ENCODE measurements around the gene CNPY1. TPM values are rescaled to one million over a fixed set of nuclear protein-coding genes. Genes with fewer than 3 reads are reported as not detected.

CNPY1 gene
- total RNA-seq, 1 experiment from 2014 or later, result not detected

DNA sequence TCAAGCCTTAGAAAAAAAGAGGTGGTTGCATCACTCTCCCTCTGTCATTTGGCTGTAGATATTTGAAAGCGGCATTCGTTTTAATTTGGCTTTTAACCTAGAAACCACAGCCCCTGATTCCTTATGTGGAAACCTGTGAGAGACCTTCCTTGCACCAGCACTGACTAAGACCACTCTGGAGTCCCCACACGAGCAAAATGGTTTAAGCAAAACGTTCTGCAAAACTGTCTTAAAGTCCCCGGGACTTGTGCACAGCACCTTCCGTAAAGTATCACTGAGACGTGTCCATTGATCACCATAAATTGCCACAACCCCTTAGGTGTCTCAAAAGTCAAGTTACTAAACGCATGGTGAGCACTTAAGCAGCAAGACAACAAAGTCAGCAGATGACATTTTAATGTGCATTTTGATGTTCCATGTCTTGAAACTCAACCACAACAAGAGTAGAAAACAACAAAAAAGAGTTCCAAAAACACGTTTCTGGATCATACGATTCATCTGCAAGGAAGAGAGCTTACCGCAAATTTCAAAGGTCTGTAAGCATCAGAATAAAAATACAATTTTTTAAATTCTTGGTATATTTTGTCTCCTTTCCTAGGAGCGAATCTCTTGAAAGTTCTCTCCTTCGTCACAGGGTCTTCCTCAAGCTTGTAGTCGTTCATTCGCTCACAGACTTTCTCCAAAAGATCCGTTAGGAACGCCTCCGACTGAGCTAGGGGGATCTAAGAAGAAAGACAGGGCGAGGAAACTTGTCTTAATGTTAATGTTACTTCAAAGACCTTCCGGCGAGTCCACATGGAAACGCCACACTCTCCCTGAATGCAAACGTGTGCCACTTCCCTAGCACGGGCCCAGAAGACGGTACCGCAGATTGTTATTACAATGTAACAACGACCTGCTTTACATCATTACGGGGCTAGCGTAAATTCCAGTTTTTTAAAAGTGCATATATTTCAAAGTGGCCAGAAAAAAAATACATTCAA, 37.7 kb downstream of the CNPY1 start:
- no peak overlapping the region for H3K4me2 ChIP-seq (ENCODE audit: low read depth, low read length, poor library complexity, severe bottlenecking)
- H3K27ac ChIP-seq (ENCODE audit: low read length), result no peak overlapping the region
- H3K79me2 ChIP-seq (ENCODE audit: low read length), result no peaks in the 10 kb centered on the region
- no peaks in the 10 kb centered on the region for H3K9me2 ChIP-seq (replicated peaks; ENCODE audit: insufficient read depth, low read length)
- no peaks in the 10 kb centered on the region for H3K4me1 ChIP-seq (ENCODE audit: low read length)
- no peak for DNase-seq
- no peaks in the 10 kb centered on the region for H4K20me1 ChIP-seq (ENCODE audit: insufficient read depth, low read depth, low read length)
- no peaks in the 10 kb centered on the region for H3K27me3 ChIP-seq (ENCODE audit: low read length)
- H2AFZ ChIP-seq (ENCODE audit: low read length), result no peak overlapping the region
- H3K4me3 ChIP-seq (ENCODE audit: low read length), result no peak overlapping the region
- H3K9me3 ChIP-seq (ENCODE audit: low read length), result no peaks in the 10 kb centered on the region
- H3K36me3 ChIP-seq (ENCODE audit: insufficient read depth, low read length), result no peaks in the 10 kb centered on the region
- H3K9ac ChIP-seq (ENCODE audit: low read length), result no peak overlapping the region

DNA sequence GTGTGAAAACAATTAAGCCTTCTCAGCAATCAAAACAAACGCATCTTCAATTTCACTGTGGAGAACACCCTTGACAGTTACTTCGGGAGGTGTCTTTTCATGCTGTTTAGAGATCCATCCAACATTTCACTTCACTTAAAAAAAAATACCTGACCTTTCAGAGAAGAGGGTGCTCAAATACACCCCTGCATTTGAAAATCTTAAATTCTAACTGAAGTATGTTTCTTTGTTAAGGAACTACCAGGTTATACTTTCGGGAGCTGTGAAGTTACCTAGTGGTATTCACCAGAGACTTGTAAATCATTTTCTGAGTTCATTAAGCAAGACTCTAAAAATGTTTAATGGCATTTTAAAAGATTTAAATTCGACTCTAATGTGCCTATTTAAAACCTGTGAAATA, 38.8 kb downstream of the CNPY1 start:
- H4K20me1 ChIP-seq (ENCODE audit: insufficient read depth, low read depth, low read length), result no peaks in the 10 kb centered on the region

DNA sequence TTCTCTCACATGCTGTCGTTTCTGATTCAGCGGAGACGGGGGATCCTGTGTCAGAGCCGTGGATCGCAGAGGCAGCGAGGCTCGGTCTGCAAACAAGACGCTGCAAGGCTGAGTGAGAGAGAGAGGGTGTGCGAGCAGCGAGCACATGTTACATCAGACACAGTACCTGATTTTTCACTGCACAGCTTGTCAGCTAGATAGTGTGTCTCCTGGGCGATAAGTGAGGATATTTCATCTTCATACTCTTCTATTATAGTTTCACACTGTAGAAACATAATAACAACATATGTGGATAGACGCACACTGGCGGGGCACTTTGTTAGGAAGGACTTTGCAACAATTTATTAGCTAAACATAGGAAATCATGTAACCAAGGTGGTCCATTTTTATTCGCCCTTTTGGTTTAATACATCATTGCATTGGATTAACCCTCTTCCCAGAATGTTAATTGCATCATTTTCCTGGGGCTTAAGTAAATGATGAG, 39.5 kb downstream of the CNPY1 start:
- Histone ChIP-seq H4K20me1 (ENCODE audit: insufficient read depth, low read depth, low read length) (no peaks in the 10 kb centered on the region), H3K4me2 (ENCODE audit: low read depth, low read length, poor library complexity, severe bottlenecking) (no peak overlapping the region), H3K9ac (ENCODE audit: low read length) (no peak overlapping the region), H3K4me3 (ENCODE audit: low read length) (no peak overlapping the region), H3K36me3 (ENCODE audit: insufficient read depth, low read length) (no peaks in the 10 kb centered on the region), H3K9me2 (replicated peaks; ENCODE audit: insufficient read depth, low read length) (no peaks in the 10 kb centered on the region), H3K9me3 (ENCODE audit: low read length) (no peaks in the 10 kb centered on the region), H3K27me3 (ENCODE audit: low read length) (no peaks in the 10 kb centered on the region), H3K27ac (ENCODE audit: low read length) (no peak overlapping the region), H3K4me1 (ENCODE audit: low read length) (no peaks in the 10 kb centered on the region), H2AFZ (ENCODE audit: low read length) (no peak overlapping the region), H3K79me2 (ENCODE audit: low read length) (no peaks in the 10 kb centered on the region)
- no peak for DNase-seq

More for the DNA sequence above, 38.8 kb downstream of the CNPY1 start:
- H3K27ac ChIP-seq (ENCODE audit: low read length), result no peak overlapping the region
- no peaks in the 10 kb centered on the region for H3K79me2 ChIP-seq (ENCODE audit: low read length)
- H3K9me3 ChIP-seq (ENCODE audit: low read length), result no peaks in the 10 kb centered on the region
- H3K9ac ChIP-seq (ENCODE audit: low read length), result no peak overlapping the region
- H3K4me1 ChIP-seq (ENCODE audit: low read length), result no peaks in the 10 kb centered on the region
- no peak overlapping the region for H2AFZ ChIP-seq (ENCODE audit: low read length)
- H3K4me3 ChIP-seq (ENCODE audit: low read length), result no peak overlapping the region
- H3K4me2 ChIP-seq (ENCODE audit: low read depth, low read length, poor library complexity, severe bottlenecking), result no peak overlapping the region
- no peaks in the 10 kb centered on the region for H3K27me3 ChIP-seq (ENCODE audit: low read length)
- no peaks in the 10 kb centered on the region for H3K9me2 ChIP-seq (replicated peaks; ENCODE audit: insufficient read depth, low read length)
- H3K36me3 ChIP-seq (ENCODE audit: insufficient read depth, low read length), result no peaks in the 10 kb centered on the region
- DNase-seq, result no peak

DNA sequence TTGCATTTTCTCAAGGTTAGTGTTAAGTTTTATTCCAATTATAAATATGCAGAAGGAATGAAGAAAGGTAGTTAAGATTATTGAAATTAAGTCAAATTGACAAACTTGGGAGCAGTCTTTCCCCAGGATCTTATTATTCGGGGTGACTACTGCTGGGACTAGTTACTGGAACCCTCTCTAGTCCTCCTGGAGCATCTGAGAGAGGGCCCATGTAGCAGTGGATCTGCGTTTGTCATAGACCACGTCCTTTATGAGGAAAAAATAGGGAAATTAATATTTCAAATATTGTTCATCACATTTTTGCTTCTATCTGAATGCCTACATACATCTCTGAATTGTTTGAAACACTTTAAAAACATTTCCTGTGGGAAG, 41.0 kb downstream of the CNPY1 start:
- Histone ChIP-seq H3K79me2 (ENCODE audit: low read length) (no peaks in the 10 kb centered on the region), H3K36me3 (ENCODE audit: insufficient read depth, low read length) (no peaks in the 10 kb centered on the region), H3K9ac (ENCODE audit: low read length) (no peak overlapping the region), H3K4me3 (ENCODE audit: low read length) (no peak overlapping the region), H2AFZ (ENCODE audit: low read length) (no peak overlapping the region), H3K27me3 (ENCODE audit: low read length) (no peaks in the 10 kb centered on the region), H3K4me2 (ENCODE audit: low read depth, low read length, poor library complexity, severe bottlenecking) (no peak overlapping the region), H3K9me3 (ENCODE audit: low read length) (no peaks in the 10 kb centered on the region), H3K27ac (ENCODE audit: low read length) (no peak overlapping the region), H3K9me2 (replicated peaks; ENCODE audit: insufficient read depth, low read length) (no peaks in the 10 kb centered on the region), H4K20me1 (ENCODE audit: insufficient read depth, low read depth, low read length) (no peaks in the 10 kb centered on the region), H3K4me1 (ENCODE audit: low read length) (no peaks in the 10 kb centered on the region)
- DNase-seq, result no peak

DNA sequence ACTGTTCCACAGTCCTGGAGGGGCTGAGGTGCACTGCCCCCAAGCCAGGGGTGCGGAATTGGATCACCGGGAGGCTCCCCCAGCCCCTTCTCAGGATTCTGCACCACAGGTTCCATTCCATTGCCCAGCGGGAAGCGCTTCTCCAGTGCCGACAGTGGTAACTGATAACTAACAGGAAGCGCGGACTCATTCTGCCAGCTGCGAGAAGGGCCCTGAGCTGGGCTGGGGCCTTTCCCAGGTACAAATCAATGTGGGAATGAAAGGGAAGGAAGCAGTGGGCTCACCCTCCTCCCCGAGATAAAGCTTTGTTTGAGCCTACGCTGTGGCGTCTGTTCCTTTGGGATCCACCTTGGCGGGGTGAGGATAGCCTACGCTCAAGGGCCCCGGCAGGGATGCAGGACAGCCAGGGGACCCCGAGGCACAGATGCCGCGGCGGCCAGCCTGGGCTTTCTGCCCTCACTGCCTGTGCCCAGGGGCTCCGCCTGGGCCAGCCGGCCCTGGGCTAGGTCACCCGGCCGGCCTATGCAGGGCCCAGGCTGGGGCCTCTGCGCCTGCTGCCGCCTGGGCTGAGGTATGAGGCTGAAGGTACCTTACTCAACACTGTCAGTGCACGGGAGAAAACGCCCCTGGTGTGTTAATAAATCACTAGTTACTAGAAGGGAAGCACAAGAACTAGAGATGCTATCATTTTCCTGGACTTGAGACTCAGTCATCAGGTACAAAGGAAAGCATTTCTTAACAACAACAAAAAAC, 49.0 kb downstream of the CNPY1 start:
- DNase-seq, result no peak
- no peaks in the 10 kb centered on the region for H4K20me1 ChIP-seq (ENCODE audit: insufficient read depth, low read depth, low read length)
- no peaks in the 10 kb centered on the region for H3K79me2 ChIP-seq (ENCODE audit: low read length)
- H3K4me2 ChIP-seq (ENCODE audit: low read depth, low read length, poor library complexity, severe bottlenecking), result no peak overlapping the region
- no peak overlapping the region for H3K27ac ChIP-seq (ENCODE audit: low read length)
- H3K27me3 ChIP-seq (ENCODE audit: low read length), result no peaks in the 10 kb centered on the region
- no peaks in the 10 kb centered on the region for H3K9me3 ChIP-seq (ENCODE audit: low read length)
- no peak overlapping the region for H3K4me3 ChIP-seq (ENCODE audit: low read length)
- no peak overlapping the region for H3K9ac ChIP-seq (ENCODE audit: low read length)
- H3K4me1 ChIP-seq (ENCODE audit: low read length), result no peaks in the 10 kb centered on the region
- no peak overlapping the region for H2AFZ ChIP-seq (ENCODE audit: low read length)
- H3K36me3 ChIP-seq (ENCODE audit: insufficient read depth, low read length), result no peaks in the 10 kb centered on the region
- H3K9me2 ChIP-seq (replicated peaks; ENCODE audit: insufficient read depth, low read length), result no peaks in the 10 kb centered on the region

DNA sequence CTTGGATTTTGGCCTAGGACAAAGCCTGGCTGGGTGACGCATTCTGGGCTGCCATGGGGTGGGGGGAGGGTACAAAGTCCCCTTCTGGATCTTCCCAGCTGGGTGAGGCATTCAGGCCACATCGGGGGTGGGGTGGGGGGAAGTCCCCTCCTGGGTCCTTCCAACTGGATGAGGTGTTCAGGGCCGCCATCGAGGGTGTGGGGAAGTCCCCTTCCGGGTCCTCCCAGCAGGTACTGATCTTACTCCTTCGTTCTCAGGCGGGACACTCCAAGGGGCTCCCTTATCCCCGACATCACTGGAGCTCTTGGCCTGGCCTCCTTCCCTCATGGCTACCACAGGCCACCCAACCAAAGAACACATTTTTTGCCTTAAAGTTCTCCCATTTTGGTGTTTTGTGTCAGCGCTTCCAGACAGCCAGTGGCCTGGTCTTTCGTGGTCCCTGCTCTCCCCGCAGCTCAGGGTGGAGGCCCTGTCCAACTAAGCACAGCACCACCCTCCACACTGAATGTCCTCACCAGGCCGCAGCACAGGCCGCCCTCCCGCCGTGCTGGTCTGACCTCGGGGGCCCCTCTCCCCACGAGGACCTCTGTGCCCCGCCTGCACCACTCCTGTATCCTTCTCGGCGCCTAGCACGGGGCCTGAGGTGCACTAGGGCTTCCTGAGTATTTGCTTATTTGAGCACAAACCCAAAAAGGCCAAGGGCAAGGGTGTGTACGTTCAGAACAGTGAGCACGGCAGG, 49.9 kb downstream of the CNPY1 start:
- no peak for DNase-seq
- H3K9me2 ChIP-seq (replicated peaks; ENCODE audit: insufficient read depth, low read length), result no peaks in the 10 kb centered on the region
- H3K4me3 ChIP-seq (ENCODE audit: low read length), result no peak overlapping the region
- no peaks in the 10 kb centered on the region for H3K79me2 ChIP-seq (ENCODE audit: low read length)
- H3K9ac ChIP-seq (ENCODE audit: low read length), result no peak overlapping the region
- H3K9me3 ChIP-seq (ENCODE audit: low read length), result no peaks in the 10 kb centered on the region
- no peaks in the 10 kb centered on the region for H3K36me3 ChIP-seq (ENCODE audit: insufficient read depth, low read length)
- H3K4me1 ChIP-seq (ENCODE audit: low read length), result no peaks in the 10 kb centered on the region
- no peak overlapping the region for H3K4me2 ChIP-seq (ENCODE audit: low read depth, low read length, poor library complexity, severe bottlenecking)
- no peaks in the 10 kb centered on the region for H3K27me3 ChIP-seq (ENCODE audit: low read length)
- H2AFZ ChIP-seq (ENCODE audit: low read length), result no peak overlapping the region
- H3K27ac ChIP-seq (ENCODE audit: low read length), result no peak overlapping the region
- H4K20me1 ChIP-seq (ENCODE audit: insufficient read depth, low read depth, low read length), result no peaks in the 10 kb centered on the region

DNA sequence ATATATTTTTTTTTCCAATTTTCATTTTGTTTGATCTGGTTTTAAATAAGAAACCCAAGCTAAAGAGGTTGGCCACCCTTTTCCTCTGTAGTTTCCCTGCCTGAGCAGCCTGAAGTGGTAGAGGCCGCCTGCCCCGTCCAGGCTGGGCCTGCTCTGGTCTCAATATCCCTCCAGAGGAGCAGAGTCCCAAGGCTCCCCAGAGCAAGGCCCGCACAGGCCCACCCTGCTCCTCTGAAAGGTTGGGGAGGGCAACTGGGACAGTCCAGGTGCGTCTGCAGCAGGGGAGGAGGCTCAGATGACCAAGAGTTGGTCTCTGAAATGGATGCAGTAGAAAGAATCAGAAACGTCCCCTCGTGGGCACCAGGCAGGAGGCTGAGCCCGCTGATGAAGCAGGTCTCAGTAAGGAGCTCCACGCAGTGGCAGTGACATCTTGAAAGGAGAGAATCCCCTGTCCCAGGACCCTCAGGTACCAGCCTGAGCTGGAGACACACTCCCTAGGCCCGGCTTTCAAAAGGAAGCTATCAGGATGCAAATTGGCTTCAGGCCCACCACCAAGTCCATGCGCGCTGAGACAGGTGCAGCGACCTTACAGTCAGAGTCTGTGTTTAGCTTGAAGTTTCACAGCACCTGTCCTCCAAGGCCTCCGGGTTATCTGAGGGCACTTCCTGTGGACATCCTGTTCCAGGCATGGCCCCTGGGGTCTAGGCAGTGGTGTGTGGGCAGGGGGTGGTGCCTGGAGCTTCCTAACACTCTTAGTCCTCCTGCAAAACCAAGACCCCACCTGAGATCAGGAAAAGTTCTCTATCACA, 50.7 kb downstream of the CNPY1 start:
- no peaks in the 10 kb centered on the region for H3K9me3 ChIP-seq (ENCODE audit: low read length)
- H3K36me3 ChIP-seq (ENCODE audit: insufficient read depth, low read length), result no peaks in the 10 kb centered on the region
- H3K27me3 ChIP-seq (ENCODE audit: low read length), result no peaks in the 10 kb centered on the region
- no peak overlapping the region for H2AFZ ChIP-seq (ENCODE audit: low read length)
- H4K20me1 ChIP-seq (ENCODE audit: insufficient read depth, low read depth, low read length), result no peaks in the 10 kb centered on the region
- no peaks in the 10 kb centered on the region for H3K4me1 ChIP-seq (ENCODE audit: low read length)
- H3K9me2 ChIP-seq (replicated peaks; ENCODE audit: insufficient read depth, low read length), result no peaks in the 10 kb centered on the region
- no peak overlapping the region for H3K27ac ChIP-seq (ENCODE audit: low read length)
- H3K9ac ChIP-seq (ENCODE audit: low read length), result no peak overlapping the region
- H3K79me2 ChIP-seq (ENCODE audit: low read length), result no peaks in the 10 kb centered on the region
- H3K4me3 ChIP-seq (ENCODE audit: low read length), result no peak overlapping the region
- no peak overlapping the region for H3K4me2 ChIP-seq (ENCODE audit: low read depth, low read length, poor library complexity, severe bottlenecking)
- DNase-seq, result no peak
